ENCODE data around the gene NSUN2.

GRCh38 chr5:6596388-6596787 lies 36.5 kb downstream of the NSUN2 start:
- TF ChIP-seq POLR2A (IDR thresholded peaks at IDR 0.05) (no peak), CTCF (IDR thresholded peaks at IDR 0.05) (no peak)
